Cardiac fibroblast (primary cell): ENCODE data around the gene PAQR4.

Experiments
- DNase-seq, 2 donors: peaks; one replicate each; pipeline versions ENCODE4 v3.0.0 to v3.0.0-alpha.2; 2010; ENCODE audit warnings: low read depth in 2 of 2
- H3K4me3 ChIP-seq, 2 donors: replicated peaks in 1 of 2; 1 replicate in 1 of 2; 2 replicates in 1 of 2; pipeline ENCODE4 v1.5.1; 2011; ENCODE audit warnings: low read depth in 2 of 2, low read length in 2 of 2, mild to moderate bottlenecking in 2 of 2, moderate library complexity in 1 of 2
- TF ChIP-seq, protein P1 (sequence below): IDR thresholded peaks from one replicate; pipeline ENCODE4 v1.5.1; 2011; ENCODE audit warnings: low read depth, mild to moderate bottlenecking, low read length, inconsistent platforms

PAQR4 gene

DNA sequence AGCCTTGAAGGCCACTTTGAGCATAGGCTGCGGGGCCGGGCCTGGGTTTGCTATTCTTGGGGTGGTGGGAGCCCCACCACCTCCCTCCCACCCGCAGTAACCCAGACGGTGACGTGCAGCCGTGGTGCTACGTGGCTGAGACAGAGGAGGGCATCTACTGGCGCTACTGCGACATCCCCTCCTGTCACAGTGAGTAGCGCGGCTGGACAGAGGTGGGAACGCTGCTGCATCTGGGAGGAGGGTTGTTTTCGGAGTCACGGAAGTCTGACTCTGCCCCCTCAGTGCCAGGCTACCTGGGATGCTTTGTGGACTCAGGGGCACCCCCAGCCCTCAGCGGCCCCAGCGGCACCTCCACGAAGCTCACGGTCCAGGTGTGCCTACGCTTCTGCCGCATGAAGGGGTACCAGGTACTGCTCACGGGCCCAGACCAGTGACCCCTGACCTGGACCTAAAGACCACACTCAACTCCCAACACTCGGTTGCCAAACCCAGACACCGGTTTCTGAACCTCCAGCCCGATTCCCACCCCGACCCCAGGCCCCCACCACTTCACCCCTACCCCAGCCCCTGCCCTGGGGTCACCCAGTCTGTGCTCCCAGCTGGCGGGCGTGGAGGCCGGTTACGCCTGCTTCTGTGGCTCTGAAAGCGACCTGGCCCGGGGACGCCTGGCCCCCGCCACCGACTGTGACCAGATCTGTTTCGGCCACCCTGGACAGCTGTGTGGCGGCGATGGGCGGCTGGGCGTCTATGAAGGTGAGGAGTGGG lies 2.9 kb upstream of the PAQR4 start:
- DNase-seq, result no peak
- TF ChIP-seq, protein P1, sequence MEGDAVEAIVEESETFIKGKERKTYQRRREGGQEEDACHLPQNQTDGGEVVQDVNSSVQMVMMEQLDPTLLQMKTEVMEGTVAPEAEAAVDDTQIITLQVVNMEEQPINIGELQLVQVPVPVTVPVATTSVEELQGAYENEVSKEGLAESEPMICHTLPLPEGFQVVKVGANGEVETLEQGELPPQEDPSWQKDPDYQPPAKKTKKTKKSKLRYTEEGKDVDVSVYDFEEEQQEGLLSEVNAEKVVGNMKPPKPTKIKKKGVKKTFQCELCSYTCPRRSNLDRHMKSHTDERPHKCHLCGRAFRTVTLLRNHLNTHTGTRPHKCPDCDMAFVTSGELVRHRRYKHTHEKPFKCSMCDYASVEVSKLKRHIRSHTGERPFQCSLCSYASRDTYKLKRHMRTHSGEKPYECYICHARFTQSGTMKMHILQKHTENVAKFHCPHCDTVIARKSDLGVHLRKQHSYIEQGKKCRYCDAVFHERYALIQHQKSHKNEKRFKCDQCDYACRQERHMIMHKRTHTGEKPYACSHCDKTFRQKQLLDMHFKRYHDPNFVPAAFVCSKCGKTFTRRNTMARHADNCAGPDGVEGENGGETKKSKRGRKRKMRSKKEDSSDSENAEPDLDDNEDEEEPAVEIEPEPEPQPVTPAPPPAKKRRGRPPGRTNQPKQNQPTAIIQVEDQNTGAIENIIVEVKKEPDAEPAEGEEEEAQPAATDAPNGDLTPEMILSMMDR, result no peak
- no peak overlapping the region for H3K4me3 ChIP-seq

DNA sequence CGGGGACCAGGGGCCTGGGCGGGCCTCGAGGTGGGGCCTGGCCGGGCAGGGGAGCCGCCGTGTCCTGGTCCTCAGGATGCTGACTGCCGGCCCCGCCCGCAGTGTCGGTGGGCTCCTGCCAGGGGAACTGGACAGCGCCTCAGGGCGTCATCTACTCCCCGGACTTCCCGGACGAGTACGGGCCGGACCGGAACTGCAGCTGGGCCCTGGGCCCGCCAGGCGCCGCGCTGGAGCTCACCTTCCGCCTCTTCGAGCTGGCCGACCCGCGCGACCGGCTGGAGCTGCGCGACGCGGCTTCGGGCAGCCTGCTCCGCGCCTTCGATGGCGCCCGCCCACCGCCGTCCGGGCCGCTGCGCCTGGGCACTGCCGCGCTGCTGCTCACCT lies 2.3 kb upstream of the PAQR4 start:
- DNase-seq, result no peak
- H3K4me3 ChIP-seq, result no peak overlapping the region
- TF ChIP-seq, protein P1, result no peak

DNA sequence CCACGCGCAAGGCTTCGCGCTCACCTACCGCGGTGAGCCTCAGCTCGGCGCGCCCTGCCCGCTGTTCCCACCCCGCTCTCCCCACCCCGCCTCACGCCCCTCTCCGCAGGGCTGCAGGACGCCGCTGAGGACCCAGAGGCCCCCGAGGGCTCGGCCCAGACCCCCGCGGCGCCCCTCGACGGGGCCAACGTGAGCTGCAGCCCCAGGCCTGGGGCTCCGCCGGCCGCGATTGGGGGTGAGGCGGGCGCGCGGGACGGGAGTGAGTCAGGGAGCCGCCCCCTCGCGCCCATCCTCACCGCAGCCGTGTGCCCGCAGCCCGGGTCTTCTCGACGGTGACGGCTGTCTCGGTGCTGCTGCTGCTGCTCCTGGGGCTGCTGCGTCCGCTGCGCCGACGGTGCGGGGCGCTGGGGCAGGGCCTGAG lies 1.9 kb upstream of the PAQR4 start:
- DNase-seq, result no peak
- TF ChIP-seq, protein P1, result no peak
- H3K4me3 ChIP-seq, result no peak overlapping the region

DNA sequence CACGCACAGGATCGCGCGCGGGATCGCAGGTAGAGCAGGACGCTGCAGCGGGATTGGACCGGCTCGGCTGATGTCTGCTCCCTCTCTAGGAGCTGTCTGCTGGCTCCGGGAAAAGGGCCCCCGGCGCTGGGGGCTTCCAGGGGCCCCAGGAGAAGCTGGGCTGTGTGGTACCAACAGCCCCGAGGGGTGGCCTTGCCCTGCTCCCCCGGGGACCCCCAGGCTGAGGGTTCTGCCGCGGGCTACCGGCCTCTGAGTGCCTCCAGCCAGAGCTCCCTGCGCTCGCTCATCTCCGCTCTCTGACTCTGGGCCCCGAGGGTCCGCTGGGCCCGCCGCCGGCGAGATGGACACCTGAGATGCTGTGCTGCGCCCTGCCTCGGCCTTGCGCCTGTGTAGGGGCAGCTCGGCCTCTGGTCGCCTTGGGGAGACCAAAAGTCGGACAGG lies 1.4 kb upstream of the PAQR4 start:
- no peak overlapping the region for H3K4me3 ChIP-seq
- DNase-seq, result no peak
- TF ChIP-seq, protein P1, result no peak

DNA sequence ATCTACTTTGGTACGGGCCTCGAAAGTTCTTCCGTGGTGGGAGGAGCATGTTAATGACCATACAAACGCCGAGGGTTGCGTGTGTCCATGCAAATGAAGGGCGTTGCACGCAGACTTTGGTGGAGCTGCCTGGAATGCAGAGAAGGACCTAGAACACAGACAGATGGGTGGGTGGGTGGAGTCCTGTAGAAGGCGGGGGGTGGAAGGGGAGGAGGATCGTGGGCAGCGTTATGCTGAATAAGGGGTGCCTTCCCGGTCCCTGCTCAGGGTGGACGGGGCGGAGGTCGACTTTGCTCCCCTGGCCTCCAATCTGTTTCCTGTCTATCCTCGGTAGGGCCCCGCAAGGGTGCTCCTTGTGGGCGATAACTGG lies 795 bp upstream of the PAQR4 start:
- H3K4me3 ChIP-seq, result peak overlapping the region in 1 of 2 donors; percentile 52
- no peak for DNase-seq
- TF ChIP-seq, protein P1, result no peak

DNA sequence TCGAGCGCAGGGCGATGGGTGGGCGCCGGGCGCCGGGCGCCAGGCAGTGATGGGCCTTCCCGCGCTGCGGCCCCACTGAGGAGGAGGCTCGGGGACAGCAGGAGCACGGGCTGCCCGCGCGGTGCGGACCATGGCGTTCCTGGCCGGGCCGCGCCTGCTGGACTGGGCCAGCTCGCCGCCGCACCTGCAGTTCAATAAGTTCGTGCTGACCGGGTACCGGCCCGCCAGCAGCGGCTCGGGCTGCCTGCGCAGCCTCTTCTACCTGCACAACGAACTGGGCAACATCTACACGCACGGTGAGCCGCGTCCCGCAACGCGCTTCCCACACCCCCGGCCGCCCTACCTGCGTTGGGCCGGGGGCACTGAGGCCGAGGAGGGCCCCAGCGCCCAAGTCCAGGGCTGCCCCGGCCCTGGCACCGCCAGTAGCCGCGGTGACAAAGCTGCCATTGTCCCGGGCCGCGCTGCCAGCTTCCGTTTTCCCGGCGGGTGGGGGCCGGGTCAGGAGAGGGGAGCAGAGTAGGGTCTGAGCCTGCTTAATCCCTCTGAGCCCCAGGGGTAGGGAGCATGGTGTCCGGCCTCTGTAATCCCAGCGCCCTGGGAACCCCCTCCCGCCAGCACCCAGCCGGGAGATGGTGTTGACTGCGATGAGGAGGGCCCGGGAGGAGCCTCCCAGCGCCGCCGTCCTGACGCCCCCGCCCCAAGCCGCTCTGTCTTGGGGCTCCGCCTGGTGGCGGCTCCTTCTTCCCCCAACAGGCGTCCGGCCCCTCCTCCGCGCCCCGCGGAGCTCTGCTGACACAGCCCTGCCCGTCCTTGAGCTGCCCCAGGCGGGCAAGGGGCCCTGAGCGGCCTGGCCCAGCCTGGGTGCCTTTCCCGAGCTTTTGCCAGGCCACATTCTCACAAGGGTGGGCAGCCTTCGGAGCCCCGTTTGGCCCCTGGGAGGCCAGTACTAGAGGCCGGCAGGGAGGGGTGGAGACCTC lies 685 bp downstream of the PAQR4 start:
- peak; percentile 31 to 37 for DNase-seq
- peak overlapping the region; percentile 51 to 62 for H3K4me3 ChIP-seq
- TF ChIP-seq, protein P1, result peak; percentile 43
